GM12891 (cell line): ENCODE data around the gene CYP8B1.

Experiments used
- POLR2A ChIP-seq: IDR thresholded peaks from 2 replicates; pipeline ENCODE4 v1.6.1; 2011; ENCODE audit warnings: low read depth, low read length, control low read depth
- POLR2AphosphoS5 ChIP-seq: IDR thresholded peaks from 2 replicates; pipeline ENCODE4 v1.6.1; 2011; ENCODE audit warnings: low read depth, low read length, control low read depth
- POU2F2 ChIP-seq: IDR thresholded peaks from 2 replicates; pipeline ENCODE4 v1.6.1; 2011; ENCODE audit warnings: low read depth, mild to moderate bottlenecking, control low read depth, low read length, moderate library complexity

DNA sequence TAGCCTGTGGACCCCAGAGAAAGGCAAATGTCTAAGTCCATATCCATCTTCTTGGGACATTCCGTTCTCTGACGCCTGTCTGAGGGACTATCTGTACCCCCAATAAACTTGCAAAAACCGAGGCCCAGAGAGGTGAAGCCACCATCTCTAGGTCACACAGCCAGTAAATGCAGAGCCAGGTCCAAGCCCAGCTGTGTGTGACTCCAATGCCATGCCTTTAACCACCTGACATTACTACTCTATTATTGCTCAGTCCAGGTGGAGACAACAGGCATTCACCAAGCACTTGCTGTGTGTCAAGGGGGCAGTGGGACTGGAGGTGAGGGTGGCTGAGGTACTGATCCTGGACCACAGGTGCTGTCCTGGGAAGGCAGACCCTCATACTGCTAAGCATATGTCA is 25.4 kb downstream of the CYP8B1 start:
- no peak for TF ChIP-seq POLR2A
- no peak for TF ChIP-seq POU2F2
- TF ChIP-seq POLR2AphosphoS5 = no peak
